GM12878 (cell line): ENCODE data around the gene DNMT3A. TPM values are rescaled to one million over a fixed set of nuclear protein-coding genes. Genes with fewer than 3 reads are reported as not detected.

Experiments used
- ATAC-seq: fragments of 200-7000 bp; cut with Tn5 transposase; 3 replicates; pipeline ENCODE4 v1.9.1; 2020; ENCODE audit warnings: mild to moderate bottlenecking, moderate library complexity
- BruUV-seq: library from RNA; stranded (reverse); fragments of 400-500 nt; replicated peaks from 2 replicates; lab custom pipeline; 2021; lab: Mats Ljungman, UMichigan
- CTCF ChIA-PET: fragments of 300-600 bp; sonication (Branson Sonifier 250); formaldehyde crosslinking; extraction: SDS; loops from one replicate; lab custom pipeline; 2021; ENCODE audit warnings: inconsistent platforms; lab: Yijun Ruan, JAX
- POLR2A ChIA-PET: fragments of 350-600 bp; formaldehyde crosslinking; extraction: SDS; loops from one replicate; lab custom pipeline; 2021; ENCODE audit warnings: inconsistent platforms; lab: Charles Lee
- RAD21 ChIA-PET: fragments of 300-600 bp; sonication (Branson Sonifier 250); formaldehyde crosslinking; loops from one replicate; lab custom pipeline; 2023; ENCODE audit warnings: antibody characterized with exemption; ENCODE audit not compliant: unreplicated experiment; lab: Charles Lee
- SMC1A ChIA-PET: fragments of 300-600 bp; sonication (Branson Sonifier 250); formaldehyde crosslinking; loops from one replicate; lab custom pipeline; 2023; ENCODE audit not compliant: unreplicated experiment, uncharacterized antibody; lab: Charles Lee
- DNase-seq: peaks from one replicate; pipeline ENCODE4 v3.0.0-alpha.2; 2011; ENCODE audit warnings: low read depth, low spot score
- FAIRE-seq: peaks from 3 replicates; lab custom pipeline; 2011; peaks lifted over from hg19 to GRCh38; lab: Jason Lieb, UNC
- H2AFZ ChIP-seq: 2 replicates; pipeline ENCODE4 v1.6.0; 2011; ENCODE audit warnings: low read depth, low read length, control low read depth; ENCODE audit not compliant: control insufficient read depth
- H3K27ac ChIP-seq: 2 replicates; pipeline ENCODE4 v1.5.1; 2011; ENCODE audit warnings: control low read depth; ENCODE audit not compliant: control insufficient read depth, insufficient read depth
- H3K27me3 ChIP-seq, 2 experiments: replicated peaks in 1 of 2; 2 replicates each; pipeline versions ENCODE4 v1.6.0 to v1.6.1; 2011; ENCODE audit warnings: low read length in 1 of 2; ENCODE audit not compliant: control insufficient read depth in 2 of 2, insufficient read depth in 2 of 2
- H3K36me3 ChIP-seq, 2 experiments: 2 replicates each; pipeline ENCODE4 v1.5.1; 2011; ENCODE audit warnings: low read length in 1 of 2; ENCODE audit not compliant: control insufficient read depth in 2 of 2, insufficient read depth in 2 of 2
- H3K4me1 ChIP-seq: 2 replicates; pipeline ENCODE4 v1.6.1; 2011; ENCODE audit warnings: mild to moderate bottlenecking, low read length, moderate library complexity, mixed read lengths; ENCODE audit not compliant: control insufficient read depth, insufficient read depth
- H3K4me2 ChIP-seq: 2 replicates; pipeline ENCODE4 v1.6.0; 2011; ENCODE audit warnings: control low read depth; ENCODE audit not compliant: control insufficient read depth, insufficient read depth
- H3K4me3 ChIP-seq: fragments of 200-600 bp; sonication (generic); 2 replicates; pipeline ENCODE4 v1.5.1; 2016
- H3K79me2 ChIP-seq: 2 replicates; pipeline ENCODE4 v1.6.0; 2011; ENCODE audit warnings: low read length; ENCODE audit not compliant: control insufficient read depth, insufficient read depth
- H3K9ac ChIP-seq: 2 replicates; pipeline ENCODE4 v1.8.0; 2011; ENCODE audit warnings: low read length, control low read depth, mixed read lengths; ENCODE audit not compliant: control insufficient read depth, insufficient read depth
- H3K9me3 ChIP-seq: replicated peaks from 3 replicates; pipeline ENCODE4 v1.5.1; 2011; ENCODE audit warnings: mild to moderate bottlenecking, low read length; ENCODE audit not compliant: control insufficient read depth, insufficient read depth
- H4K20me1 ChIP-seq: 2 replicates; pipeline ENCODE4 v1.6.0; 2011; ENCODE audit not compliant: control insufficient read depth, insufficient read depth
- BHLHE40 ChIP-seq, 2 experiments: fragments of 450-650 bp in 1 of 2; IDR thresholded peaks; 2 replicates each; pipeline ENCODE4 v1.6.1; 2011 to 2017; ENCODE audit warnings: low read depth in 2 of 2, borderline replicate concordance in 1 of 2, improper control_type of control experiment in 1 of 2, low read length in 1 of 2, mild to moderate bottlenecking in 1 of 2
- EED ChIP-seq: sonication (generic); IDR thresholded peaks from 2 replicates; pipeline ENCODE4 v1.6.1; 2016; ENCODE audit warnings: antibody characterized with exemption, low read depth
- IKZF1 ChIP-seq: fragments of 450-650 bp; conservative IDR thresholded peaks from 2 replicates; pipeline ENCODE4 v1.6.1; 2017; ENCODE audit warnings: antibody characterized with exemption, mild to moderate bottlenecking
- IKZF2 ChIP-seq, 2 experiments: fragments of 450-650 bp; IDR thresholded peaks; 2 replicates each; pipeline ENCODE4 v1.6.1; 2017; ENCODE audit warnings: mild to moderate bottlenecking in 2 of 2, moderate library complexity in 2 of 2
- IRF4 ChIP-seq: IDR thresholded peaks from 2 replicates; pipeline ENCODE4 v1.6.1; 2011; ENCODE audit warnings: low read depth, low read length
- RAD21 ChIP-seq: IDR thresholded peaks from 2 replicates; pipeline ENCODE4 v1.6.1; 2011; ENCODE audit warnings: mild to moderate bottlenecking, low read depth, low read length, moderate library complexity; ENCODE audit not compliant: insufficient read depth
- SIX5 ChIP-seq: IDR thresholded peaks from 2 replicates; pipeline ENCODE4 v1.6.1; 2011; ENCODE audit warnings: mild to moderate bottlenecking, low read depth, low read length, moderate library complexity; ENCODE audit not compliant: severe bottlenecking
- SMAD1 ChIP-seq: fragments of 450-650 bp; IDR thresholded peaks from 2 replicates; pipeline ENCODE4 v1.6.1; 2018; ENCODE audit warnings: mild to moderate bottlenecking, low read depth; ENCODE audit not compliant: partially characterized antibody
- SMC3 ChIP-seq: IDR thresholded peaks from 2 replicates; pipeline ENCODE4 v1.6.1; 2011; ENCODE audit warnings: low read length, improper control_type of control experiment, borderline replicate concordance
- TAF1 ChIP-seq: IDR thresholded peaks from 2 replicates; pipeline ENCODE4 v1.6.1; 2011; ENCODE audit warnings: mild to moderate bottlenecking, low read depth, low read length, borderline replicate concordance
- YY1 ChIP-seq: IDR thresholded peaks from 2 replicates; pipeline ENCODE4 v1.6.1; 2011; ENCODE audit warnings: low read depth, mild to moderate bottlenecking, low read length
- WGBS: methylation state at CpG from one replicate; pipeline ENCODE4 v1.1.6; 2016; ENCODE audit warnings: low lambda C conversion rate; ENCODE audit not compliant: insufficient replicate concordance, insufficient coverage; ENCODE audit errors: missing lambda C conversion rate; 5-methylcytosine and 5-hydroxymethylcytosine counted together
- in situ Hi-C: fragments of 300-500 bp; cut with MboI; formaldehyde crosslinking; loops from 9 replicates; pipeline ENCODE4 v1.14.3; 2018; ENCODE audit warnings: mixed read lengths
- intact Hi-C: fragments of 100-400 bp; cut with micrococcal nuclease; formaldehyde crosslinking; loops from one replicate; pipeline ENCODE4 v1.14.2; 2022; ENCODE audit not compliant: unreplicated experiment
- polyA plus RNA-seq, 11 experiments: library from polyadenylated mRNA; depleted of rRNA in 4 of 11; unstranded in 6 of 11; stranded (reverse) in 5 of 11; fragments of >200 nt; fragmentation: Nextera tagmentation in 4 of 11; fragmentation: Illumina TruSeq in 1 of 11; extraction: Ambion mirVana in 4 of 11; extraction: Trizol in 1 of 11; gene quantifications; 1 replicate in 1 of 11; 2 replicates in 10 of 11; pipeline versions ENCODE4 v1.2.1 to v1.2.3, GENCODE V29; 2011 to 2016; ENCODE audit warnings: inconsistent platforms in 2 of 11, missing spikeins in 2 of 11, low read depth in 1 of 11
- total RNA-seq, 4 experiments: library from RNA; depleted of rRNA in 3 of 4; stranded (reverse); fragments of >200 nt in 3 of 4; fragmentation: Illumina TruSeq in 1 of 4; extraction: Trizol in 1 of 4; gene quantifications; 2 replicates each; pipeline versions ENCODE4 v1.2.1 to v1.2.3, GENCODE V29; 2013 to 2021
- TF ChIP-seq, protein P1 (sequence below): IDR thresholded peaks from 2 replicates; pipeline ENCODE4 v1.6.1; 2011; ENCODE audit warnings: borderline replicate concordance, low read depth, mild to moderate bottlenecking, moderate library complexity, mixed read lengths, low read length; ENCODE audit not compliant: insufficient read depth; ENCODE audit errors: extremely low read length
- TF ChIP-seq, protein P2 (sequence below), 3 experiments: IDR thresholded peaks in 2 of 3; conservative IDR thresholded peaks in 1 of 3; 2 replicates each; pipeline ENCODE4 v1.5.1; 2011; ENCODE audit warnings: low read depth in 3 of 3, low read length in 3 of 3, mild to moderate bottlenecking in 3 of 3, control low read depth in 2 of 3, moderate library complexity in 2 of 3, inconsistent platforms in 1 of 3, mixed read lengths in 1 of 3; ENCODE audit not compliant: control insufficient read depth in 2 of 3, insufficient read depth in 1 of 3; ENCODE audit errors: extremely low read depth in 1 of 3

DNMT3A gene
- total and polyA plus RNA-seq, 10 of the 15 experiments (the other 5 are each of a cell fraction or from before 2014, with no cell fraction given), result 7.4 to 51.6 (median 17.4) TPM

DNA sequence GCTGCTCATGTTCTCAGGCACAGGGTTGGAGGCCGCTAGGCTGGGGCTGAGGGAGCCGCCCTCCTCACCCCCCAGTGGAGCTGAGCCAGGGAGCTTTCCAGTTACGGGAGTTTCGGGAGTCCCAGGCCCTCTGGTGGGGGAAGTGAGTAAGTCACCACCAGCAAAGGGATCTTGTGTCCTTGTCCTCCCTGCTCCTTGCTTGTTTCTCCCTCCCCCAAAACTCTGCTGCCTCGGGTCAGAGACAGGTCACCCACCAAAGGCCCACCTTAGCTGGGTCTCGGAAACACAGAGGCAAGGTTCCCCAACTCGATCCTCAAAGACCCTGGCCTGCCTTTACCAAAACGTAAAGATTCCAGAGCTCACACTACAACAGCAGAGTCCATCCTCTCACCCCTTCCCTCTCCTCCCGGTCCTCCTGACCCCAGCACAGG, 112.9 kb downstream of the DNMT3A start:
- no peak overlapping the region for H3K27ac ChIP-seq
- H2AFZ ChIP-seq, result no peak overlapping the region
- ChIA-PET SMC1A (interaction anchor here (0.7 to 6.5 kb wide), 5 partner anchors 19 to 359 kb away, joined by 3 to 48 read pairs (median 10); partner anchors contain the start of gene POMC), RAD21 (interaction anchor here (0.5 to 2.2 kb wide), 7 partner anchors 19 to 66 kb away, joined by 3 to 12 read pairs (median 4); no protein-coding TSS in a partner anchor), POLR2A (interaction anchor here (0.5 kb wide), 1 partner anchor 55 kb away, joined by 4 read pairs; no protein-coding TSS in a partner anchor)
- DNase-seq (no peak), ATAC-seq (peak; percentile 64)
- H3K4me1 ChIP-seq, result peaks cover 29% of the 10 kb centered on the region
- H3K4me3 ChIP-seq, result no peak overlapping the region
- H4K20me1 ChIP-seq, result no peaks in the 10 kb centered on the region
- no peaks in the 10 kb centered on the region for H3K79me2 ChIP-seq
- in situ Hi-C loops (no loop called here), intact Hi-C loops (loop anchor here (2.0 kb wide), 2 partner anchors 32 to 62 kb away; no protein-coding TSS in a partner anchor)
- H3K9ac ChIP-seq, result no peak overlapping the region
- peaks cover 3 to 10% of the 10 kb centered on the region in 2 experiments; a peak in 3 of 4 replicates for H3K36me3 ChIP-seq
- TF ChIP-seq, protein P1, sequence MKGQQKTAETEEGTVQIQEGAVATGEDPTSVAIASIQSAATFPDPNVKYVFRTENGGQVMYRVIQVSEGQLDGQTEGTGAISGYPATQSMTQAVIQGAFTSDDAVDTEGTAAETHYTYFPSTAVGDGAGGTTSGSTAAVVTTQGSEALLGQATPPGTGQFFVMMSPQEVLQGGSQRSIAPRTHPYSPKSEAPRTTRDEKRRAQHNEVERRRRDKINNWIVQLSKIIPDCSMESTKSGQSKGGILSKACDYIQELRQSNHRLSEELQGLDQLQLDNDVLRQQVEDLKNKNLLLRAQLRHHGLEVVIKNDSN, result no peak
- peak in 1 of 2 experiments; percentile 33; a peak in 1 of 4 replicates for TF ChIP-seq BHLHE40 (IDR thresholded peaks at IDR 0.05; ENCODE audit: borderline replicate concordance in 1 of 2, low read depth in 2 of 2, low read length in 1 of 2)
- peak; percentile 60 for TF ChIP-seq IKZF1
- TF ChIP-seq TAF1, result no peak
- TF ChIP-seq IKZF2 (IDR thresholded peaks at IDR 0.05), result peak; percentile 35; a peak in 1 of 4 replicates
- TF ChIP-seq, protein P2, sequence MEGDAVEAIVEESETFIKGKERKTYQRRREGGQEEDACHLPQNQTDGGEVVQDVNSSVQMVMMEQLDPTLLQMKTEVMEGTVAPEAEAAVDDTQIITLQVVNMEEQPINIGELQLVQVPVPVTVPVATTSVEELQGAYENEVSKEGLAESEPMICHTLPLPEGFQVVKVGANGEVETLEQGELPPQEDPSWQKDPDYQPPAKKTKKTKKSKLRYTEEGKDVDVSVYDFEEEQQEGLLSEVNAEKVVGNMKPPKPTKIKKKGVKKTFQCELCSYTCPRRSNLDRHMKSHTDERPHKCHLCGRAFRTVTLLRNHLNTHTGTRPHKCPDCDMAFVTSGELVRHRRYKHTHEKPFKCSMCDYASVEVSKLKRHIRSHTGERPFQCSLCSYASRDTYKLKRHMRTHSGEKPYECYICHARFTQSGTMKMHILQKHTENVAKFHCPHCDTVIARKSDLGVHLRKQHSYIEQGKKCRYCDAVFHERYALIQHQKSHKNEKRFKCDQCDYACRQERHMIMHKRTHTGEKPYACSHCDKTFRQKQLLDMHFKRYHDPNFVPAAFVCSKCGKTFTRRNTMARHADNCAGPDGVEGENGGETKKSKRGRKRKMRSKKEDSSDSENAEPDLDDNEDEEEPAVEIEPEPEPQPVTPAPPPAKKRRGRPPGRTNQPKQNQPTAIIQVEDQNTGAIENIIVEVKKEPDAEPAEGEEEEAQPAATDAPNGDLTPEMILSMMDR (IDR thresholded peaks at IDR 0.05 in 2 of 3, conservative IDR thresholded peaks at IDR 0.05 in 1 of 3; ENCODE audit: control insufficient read depth in 2 of 3, extremely low read depth in 1 of 3, insufficient read depth in 1 of 3, low read depth in 3 of 3, low read length in 3 of 3), result peak; percentile 60 to 82 (median 63)
- TF ChIP-seq IRF4, result peak; percentile 66
- TF ChIP-seq SIX5, result no peak
- peak; percentile 55 for TF ChIP-seq RAD21
- no peak for TF ChIP-seq SMAD1
- TF ChIP-seq EED, result peak; percentile 69; the same call in 1 of the 2 replicates
- TF ChIP-seq YY1, result 0 out of 2 replicates have a peak, but pooled peaks have one; percentile 36
- TF ChIP-seq SMC3, result peak; percentile 70; the same call in 1 of the 2 replicates
- TF ChIP-seq, all 136 proteins: peak for 9
- FAIRE-seq, result no peak
- 34% methylated on average over 9 of the region's 9 CpGs for WGBS
- Histone ChIP-seq H3K4me2 (no peak overlapping the region), H3K9me3 (no peaks in the 10 kb centered on the region), H3K27me3 (no peaks in the 10 kb centered on the region)
- no TSS peak for BruUV-seq
- CTCF ChIA-PET, result interaction anchor here (0.7 to 5.3 kb wide), 23 partner anchors 11 to 820 kb away, joined by 3 to 46 read pairs (median 4); no protein-coding TSS in a partner anchor
